GM23338 (cell line): Measurements from ENCODE around the gene MAVS. TPM values are rescaled to one million over a fixed set of nuclear protein-coding genes. Genes with fewer than 3 reads are reported as not detected.

Source experiments
- ATAC-seq: fragments of 200-7000 bp; cut with Tn5 transposase; 3 replicates; pipeline ENCODE4 v1.9.1; 2020
- DNase-seq: peaks from one replicate; pipeline ENCODE4 v3.0.0-alpha.2; 2015; ENCODE audit warnings: low spot score
- H2AFZ ChIP-seq: fragments of 200-600 bp; sonication (generic); 2 replicates; pipeline ENCODE4 v1.8.0; 2016; ENCODE audit warnings: antibody characterized with exemption, mild to moderate bottlenecking, moderate library complexity
- H3F3A ChIP-seq: fragments of 200-600 bp; sonication (generic); replicated peaks from 2 replicates; pipeline ENCODE4 v1.8.0; 2017; ENCODE audit warnings: antibody characterized with exemption, mixed run types, low read depth
- H3K27ac ChIP-seq: fragments of 200-600 bp; sonication (generic); 2 replicates; pipeline ENCODE4 v1.6.1; 2016; ENCODE audit warnings: low read depth
- H3K27me3 ChIP-seq: fragments of 200-600 bp; sonication (generic); 2 replicates; pipeline ENCODE4 v1.8.0; 2016; ENCODE audit warnings: mild to moderate bottlenecking, mixed run types, moderate library complexity; ENCODE audit not compliant: insufficient read depth
- H3K36me3 ChIP-seq: fragments of 200-600 bp; sonication (generic); 2 replicates; pipeline ENCODE4 v1.8.0; 2016; ENCODE audit warnings: mild to moderate bottlenecking; ENCODE audit not compliant: insufficient read depth
- H3K4me1 ChIP-seq: fragments of 200-600 bp; sonication (generic); 2 replicates; pipeline ENCODE4 v1.8.0; 2016; ENCODE audit warnings: mild to moderate bottlenecking, moderate library complexity; ENCODE audit not compliant: insufficient read depth
- H3K4me2 ChIP-seq: fragments of 200-600 bp; sonication (generic); 2 replicates; pipeline ENCODE4 v1.7.1; 2017; ENCODE audit warnings: mixed run types
- H3K4me3 ChIP-seq: fragments of 200-600 bp; sonication (generic); 2 replicates; pipeline ENCODE4 v1.6.1; 2016; ENCODE audit warnings: mixed run types
- H3K79me2 ChIP-seq: fragments of 200-600 bp; sonication (generic); replicated peaks from 2 replicates; pipeline ENCODE4 v1.8.0; 2017; ENCODE audit warnings: mild to moderate bottlenecking; ENCODE audit not compliant: insufficient read depth
- H3K9me2 ChIP-seq: fragments of 200-600 bp; sonication (generic); 2 replicates; pipeline ENCODE4 v1.8.0; 2017; ENCODE audit not compliant: insufficient read depth
- H4K20me1 ChIP-seq: fragments of 200-600 bp; sonication (generic); replicated peaks from 2 replicates; pipeline ENCODE4 v1.8.0; 2017; ENCODE audit warnings: mild to moderate bottlenecking; ENCODE audit not compliant: insufficient read depth
- H3K27ac Mint-ChIP-seq: 2 replicates; pipeline ENCODE4 v1.8.0; 2020; ENCODE audit warnings: inconsistent platforms, mild to moderate bottlenecking, moderate library complexity, mixed read lengths
- H3K27me3 Mint-ChIP-seq: 3 replicates; pipeline ENCODE4 v1.8.0; 2022; ENCODE audit warnings: low read depth, mild to moderate bottlenecking, moderate library complexity, mixed read lengths, inconsistent platforms; ENCODE audit not compliant: insufficient read depth, poor library complexity
- H3K36me3 Mint-ChIP-seq: 3 replicates; pipeline ENCODE4 v1.8.0; 2021; ENCODE audit warnings: low read depth, mild to moderate bottlenecking, inconsistent platforms, moderate library complexity, mixed read lengths
- H3K4me1 Mint-ChIP-seq: 3 replicates; pipeline ENCODE4 v1.8.0; 2020; ENCODE audit warnings: mild to moderate bottlenecking, inconsistent platforms, mixed read lengths
- H3K4me3 Mint-ChIP-seq: 3 replicates; pipeline ENCODE4 v1.8.0; 2021; ENCODE audit warnings: moderate library complexity, mild to moderate bottlenecking, inconsistent platforms, mixed read lengths
- H3K9me3 Mint-ChIP-seq: 3 replicates; pipeline ENCODE4 v1.8.0; 2020; ENCODE audit warnings: moderate library complexity, mild to moderate bottlenecking, inconsistent platforms, mixed read lengths
- CREB1 ChIP-seq: fragments of 250-450 bp; sonication (Bioruptor Pico); IDR thresholded peaks from 2 replicates; pipeline ENCODE4 v1.5.0; 2020; ENCODE audit warnings: low read depth, mild to moderate bottlenecking, moderate library complexity
- CTCF ChIP-seq, 2 experiments: fragments of 200-600 bp in 1 of 2; sonication (generic) in 1 of 2; conservative IDR thresholded peaks; 2 replicates each; pipeline versions ENCODE4 v1.5.1 to v1.6.1; 2016 to 2017; ENCODE audit warnings: antibody characterized with exemption in 2 of 2, low read depth in 2 of 2, mild to moderate bottlenecking in 2 of 2, moderate library complexity in 1 of 2
- EZH2phosphoT487 ChIP-seq: fragments of 200-600 bp; sonication (generic); IDR thresholded peaks from one replicate; pipeline ENCODE4 v1.8.1; 2018; ENCODE audit warnings: antibody characterized with exemption; ENCODE audit not compliant: unreplicated experiment
- NANOG ChIP-seq: IDR thresholded peaks from 2 replicates; pipeline ENCODE4 v1.6.1; 2016; ENCODE audit warnings: antibody characterized with exemption, borderline replicate concordance
- STAT1 ChIP-seq: IDR thresholded peaks from one replicate; pipeline ENCODE4 v1.6.1; 2016; ENCODE audit warnings: antibody characterized with exemption; ENCODE audit not compliant: unreplicated experiment
- ZNF114 ChIP-seq: fragments of 250-450 bp; sonication (Bioruptor Pico); IDR thresholded peaks from 2 replicates; pipeline ENCODE4 v1.5.0; 2020; ENCODE audit warnings: mild to moderate bottlenecking, moderate library complexity
- polyA plus RNA-seq: library from polyadenylated mRNA; unstranded; fragments of >200 nt; fragmentation: Nextera tagmentation; extraction: Ambion mirVana; gene quantifications from 2 replicates; pipeline ENCODE4 v1.2.1, GENCODE V29; 2016
- total RNA-seq: library from RNA; depleted of rRNA; stranded (reverse); fragments of >200 nt; shearing (Covaris generic); gene quantifications from 2 replicates; pipeline ENCODE4 v1.2.3, GENCODE V29; 2014
- TF ChIP-seq, protein P1 (sequence below): fragments of 250-450 bp; sonication (Bioruptor Pico); IDR thresholded peaks from 2 replicates; pipeline ENCODE4 v1.5.0; 2020; ENCODE audit warnings: mild to moderate bottlenecking, moderate library complexity
- TF ChIP-seq, protein P2 (sequence below): IDR thresholded peaks from one replicate; pipeline ENCODE4 v1.6.1; 2018; ENCODE audit warnings: antibody characterized with exemption; ENCODE audit not compliant: unreplicated experiment
- TF ChIP-seq, protein P3 (sequence below): IDR thresholded peaks from 2 replicates; pipeline ENCODE4 v1.6.1; 2016; ENCODE audit warnings: antibody characterized with exemption

The MAVS gene
- total and polyA plus RNA-seq, 2 experiments from 2014 or later = 5.2 to 21.8 TPM

GRCh38 chr20:3798908-3799248 lies 47.8 kb upstream of the MAVS start:
- Histone ChIP-seq H3K4me2 (peak overlapping the region; percentile 72), H3K79me2 (no peaks in the 10 kb centered on the region), H3K36me3 (no peaks in the 10 kb centered on the region), H3K4me1 (peaks cover 43% of the 10 kb centered on the region), H2AFZ (no peak overlapping the region), H3K27ac (peak overlapping the region; percentile 76; the same call in 1 of the 2 replicates), H3K4me3 (peak overlapping the region; percentile 44; the same call in 1 of the 2 replicates), H3K27me3 (no peaks in the 10 kb centered on the region), H3K9me2 (no peaks in the 10 kb centered on the region), H3F3A (peaks cover 17% of the 10 kb centered on the region; the same call in 1 of the 2 replicates), H4K20me1 (no peaks in the 10 kb centered on the region; the same call in 1 of the 2 replicates)
- H3K4me1 Mint-ChIP-seq = peaks cover 46% of the 10 kb centered on the region
- peak overlapping the region; percentile 26; the same call in 1 of the 3 replicates for H3K4me3 Mint-ChIP-seq
- TF ChIP-seq EZH2phosphoT487 = no peak
- no peak for TF ChIP-seq NANOG
- no peak for TF ChIP-seq CTCF (conservative IDR thresholded peaks at IDR 0.05; ENCODE audit: low read depth in 2 of 2)
- TF ChIP-seq, protein P1, sequence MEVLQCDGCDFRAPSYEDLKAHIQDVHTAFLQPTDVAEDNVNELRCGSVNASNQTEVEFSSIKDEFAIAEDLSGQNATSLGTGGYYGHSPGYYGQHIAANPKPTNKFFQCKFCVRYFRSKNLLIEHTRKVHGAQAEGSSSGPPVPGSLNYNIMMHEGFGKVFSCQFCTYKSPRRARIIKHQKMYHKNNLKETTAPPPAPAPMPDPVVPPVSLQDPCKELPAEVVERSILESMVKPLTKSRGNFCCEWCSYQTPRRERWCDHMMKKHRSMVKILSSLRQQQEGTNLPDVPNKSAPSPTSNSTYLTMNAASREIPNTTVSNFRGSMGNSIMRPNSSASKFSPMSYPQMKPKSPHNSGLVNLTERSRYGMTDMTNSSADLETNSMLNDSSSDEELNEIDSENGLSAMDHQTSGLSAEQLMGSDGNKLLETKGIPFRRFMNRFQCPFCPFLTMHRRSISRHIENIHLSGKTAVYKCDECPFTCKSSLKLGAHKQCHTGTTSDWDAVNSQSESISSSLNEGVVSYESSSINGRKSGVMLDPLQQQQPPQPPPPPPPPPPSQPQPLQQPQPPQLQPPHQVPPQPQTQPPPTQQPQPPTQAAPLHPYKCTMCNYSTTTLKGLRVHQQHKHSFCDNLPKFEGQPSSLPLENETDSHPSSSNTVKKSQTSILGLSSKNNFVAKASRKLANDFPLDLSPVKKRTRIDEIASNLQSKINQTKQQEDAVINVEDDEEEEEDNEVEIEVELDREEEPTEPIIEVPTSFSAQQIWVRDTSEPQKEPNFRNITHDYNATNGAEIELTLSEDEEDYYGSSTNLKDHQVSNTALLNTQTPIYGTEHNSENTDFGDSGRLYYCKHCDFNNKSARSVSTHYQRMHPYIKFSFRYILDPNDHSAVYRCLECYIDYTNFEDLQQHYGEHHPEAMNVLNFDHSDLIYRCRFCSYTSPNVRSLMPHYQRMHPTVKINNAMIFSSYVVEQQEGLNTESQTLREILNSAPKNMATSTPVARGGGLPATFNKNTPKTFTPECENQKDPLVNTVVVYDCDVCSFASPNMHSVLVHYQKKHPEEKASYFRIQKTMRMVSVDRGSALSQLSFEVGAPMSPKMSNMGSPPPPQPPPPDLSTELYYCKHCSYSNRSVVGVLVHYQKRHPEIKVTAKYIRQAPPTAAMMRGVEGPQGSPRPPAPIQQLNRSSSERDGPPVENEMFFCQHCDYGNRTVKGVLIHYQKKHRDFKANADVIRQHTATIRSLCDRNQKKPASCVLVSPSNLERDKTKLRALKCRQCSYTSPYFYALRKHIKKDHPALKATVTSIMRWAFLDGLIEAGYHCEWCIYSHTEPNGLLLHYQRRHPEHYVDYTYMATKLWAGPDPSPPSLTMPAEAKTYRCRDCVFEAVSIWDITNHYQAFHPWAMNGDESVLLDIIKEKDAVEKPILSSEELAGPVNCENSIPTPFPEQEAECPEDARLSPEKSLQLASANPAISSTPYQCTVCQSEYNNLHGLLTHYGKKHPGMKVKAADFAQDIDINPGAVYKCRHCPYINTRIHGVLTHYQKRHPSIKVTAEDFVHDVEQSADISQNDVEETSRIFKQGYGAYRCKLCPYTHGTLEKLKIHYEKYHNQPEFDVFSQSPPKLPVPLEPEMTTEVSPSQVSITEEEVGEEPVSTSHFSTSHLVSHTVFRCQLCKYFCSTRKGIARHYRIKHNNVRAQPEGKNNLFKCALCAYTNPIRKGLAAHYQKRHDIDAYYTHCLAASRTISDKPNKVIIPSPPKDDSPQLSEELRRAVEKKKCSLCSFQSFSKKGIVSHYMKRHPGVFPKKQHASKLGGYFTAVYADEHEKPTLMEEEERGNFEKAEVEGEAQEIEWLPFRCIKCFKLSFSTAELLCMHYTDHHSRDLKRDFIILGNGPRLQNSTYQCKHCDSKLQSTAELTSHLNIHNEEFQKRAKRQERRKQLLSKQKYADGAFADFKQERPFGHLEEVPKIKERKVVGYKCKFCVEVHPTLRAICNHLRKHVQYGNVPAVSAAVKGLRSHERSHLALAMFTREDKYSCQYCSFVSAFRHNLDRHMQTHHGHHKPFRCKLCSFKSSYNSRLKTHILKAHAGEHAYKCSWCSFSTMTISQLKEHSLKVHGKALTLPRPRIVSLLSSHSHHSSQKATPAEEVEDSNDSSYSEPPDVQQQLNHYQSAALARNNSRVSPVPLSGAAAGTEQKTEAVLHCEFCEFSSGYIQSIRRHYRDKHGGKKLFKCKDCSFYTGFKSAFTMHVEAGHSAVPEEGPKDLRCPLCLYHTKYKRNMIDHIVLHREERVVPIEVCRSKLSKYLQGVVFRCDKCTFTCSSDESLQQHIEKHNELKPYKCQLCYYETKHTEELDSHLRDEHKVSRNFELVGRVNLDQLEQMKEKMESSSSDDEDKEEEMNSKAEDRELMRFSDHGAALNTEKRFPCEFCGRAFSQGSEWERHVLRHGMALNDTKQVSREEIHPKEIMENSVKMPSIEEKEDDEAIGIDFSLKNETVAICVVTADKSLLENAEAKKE (CRISPR knock-in tag) = no peak
- no peak for TF ChIP-seq CREB1 (CRISPR knock-in tag)
- TF ChIP-seq, protein P2, sequence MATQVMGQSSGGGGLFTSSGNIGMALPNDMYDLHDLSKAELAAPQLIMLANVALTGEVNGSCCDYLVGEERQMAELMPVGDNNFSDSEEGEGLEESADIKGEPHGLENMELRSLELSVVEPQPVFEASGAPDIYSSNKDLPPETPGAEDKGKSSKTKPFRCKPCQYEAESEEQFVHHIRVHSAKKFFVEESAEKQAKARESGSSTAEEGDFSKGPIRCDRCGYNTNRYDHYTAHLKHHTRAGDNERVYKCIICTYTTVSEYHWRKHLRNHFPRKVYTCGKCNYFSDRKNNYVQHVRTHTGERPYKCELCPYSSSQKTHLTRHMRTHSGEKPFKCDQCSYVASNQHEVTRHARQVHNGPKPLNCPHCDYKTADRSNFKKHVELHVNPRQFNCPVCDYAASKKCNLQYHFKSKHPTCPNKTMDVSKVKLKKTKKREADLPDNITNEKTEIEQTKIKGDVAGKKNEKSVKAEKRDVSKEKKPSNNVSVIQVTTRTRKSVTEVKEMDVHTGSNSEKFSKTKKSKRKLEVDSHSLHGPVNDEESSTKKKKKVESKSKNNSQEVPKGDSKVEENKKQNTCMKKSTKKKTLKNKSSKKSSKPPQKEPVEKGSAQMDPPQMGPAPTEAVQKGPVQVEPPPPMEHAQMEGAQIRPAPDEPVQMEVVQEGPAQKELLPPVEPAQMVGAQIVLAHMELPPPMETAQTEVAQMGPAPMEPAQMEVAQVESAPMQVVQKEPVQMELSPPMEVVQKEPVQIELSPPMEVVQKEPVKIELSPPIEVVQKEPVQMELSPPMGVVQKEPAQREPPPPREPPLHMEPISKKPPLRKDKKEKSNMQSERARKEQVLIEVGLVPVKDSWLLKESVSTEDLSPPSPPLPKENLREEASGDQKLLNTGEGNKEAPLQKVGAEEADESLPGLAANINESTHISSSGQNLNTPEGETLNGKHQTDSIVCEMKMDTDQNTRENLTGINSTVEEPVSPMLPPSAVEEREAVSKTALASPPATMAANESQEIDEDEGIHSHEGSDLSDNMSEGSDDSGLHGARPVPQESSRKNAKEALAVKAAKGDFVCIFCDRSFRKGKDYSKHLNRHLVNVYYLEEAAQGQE = no peak
- no peak for TF ChIP-seq ZNF114 (CRISPR knock-in tag)
- no peak for TF ChIP-seq STAT1
- TF ChIP-seq, protein P3, sequence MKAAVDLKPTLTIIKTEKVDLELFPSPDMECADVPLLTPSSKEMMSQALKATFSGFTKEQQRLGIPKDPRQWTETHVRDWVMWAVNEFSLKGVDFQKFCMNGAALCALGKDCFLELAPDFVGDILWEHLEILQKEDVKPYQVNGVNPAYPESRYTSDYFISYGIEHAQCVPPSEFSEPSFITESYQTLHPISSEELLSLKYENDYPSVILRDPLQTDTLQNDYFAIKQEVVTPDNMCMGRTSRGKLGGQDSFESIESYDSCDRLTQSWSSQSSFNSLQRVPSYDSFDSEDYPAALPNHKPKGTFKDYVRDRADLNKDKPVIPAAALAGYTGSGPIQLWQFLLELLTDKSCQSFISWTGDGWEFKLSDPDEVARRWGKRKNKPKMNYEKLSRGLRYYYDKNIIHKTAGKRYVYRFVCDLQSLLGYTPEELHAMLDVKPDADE = no peak
- DNase-seq = no peak
- peaks cover 31% of the 10 kb centered on the region for H3K27me3 Mint-ChIP-seq
- no peak for ATAC-seq
- peaks cover 37% of the 10 kb centered on the region for H3K36me3 Mint-ChIP-seq
- H3K9me3 Mint-ChIP-seq = no peaks in the 10 kb centered on the region
- H3K27ac Mint-ChIP-seq = no peak overlapping the region; the same call in none of the 2 replicates
